ENCODE results near the gene TCP1. TPM values are rescaled to one million over a fixed set of nuclear protein-coding genes. Genes with fewer than 3 reads are reported as not detected.

TCP1 gene
- polyA plus RNA-seq, 1 donor from 2014 or later = 379 TPM

- Histone ChIP-seq H3K9me2 (ENCODE audit: insufficient read depth, low read length) (no peaks in the 10 kb centered on the region), H3K27ac (ENCODE audit: low read length) (no peak overlapping the region), H4K20me1 (ENCODE audit: insufficient read depth) (peaks cover 8% of the 10 kb centered on the region), H3K36me3 (ENCODE audit: insufficient read depth, low read length) (peaks cover 8% of the 10 kb centered on the region), H3K4me3 (ENCODE audit: low read length) (no peak overlapping the region), H3K79me2 (replicated peaks; ENCODE audit: insufficient read depth, low read length) (peaks cover 7% of the 10 kb centered on the region), H3K4me2 (ENCODE audit: low read length) (no peak overlapping the region), H3K27me3 (ENCODE audit: insufficient read depth, low read depth, low read length) (no peaks in the 10 kb centered on the region), H3K9ac (ENCODE audit: low read length) (no peak overlapping the region), H3K9me3 (ENCODE audit: low read length) (no peaks in the 10 kb centered on the region), H2AFZ (ENCODE audit: low read depth, low read length) (no peak overlapping the region), H3F3A (ENCODE audit: insufficient read depth, low read length, poor library complexity, severe bottlenecking) (no peaks in the 10 kb centered on the region)
- TF ChIP-seq TAF1 (IDR thresholded peaks at IDR 0.05; ENCODE audit: low read depth) (no peak), RAD21 (conservative IDR thresholded peaks at IDR 0.05) (no peak), REST (IDR thresholded peaks at IDR 0.05; ENCODE audit: borderline replicate concordance) (no peak), SMC3 (conservative IDR thresholded peaks at IDR 0.05; ENCODE audit: poor library complexity) (no peak), EZH2 (IDR thresholded peaks at IDR 0.05; ENCODE audit: borderline replicate concordance, insufficient read depth, low read length, poor library complexity, severe bottlenecking) (no peak), POLR2AphosphoS5 (IDR thresholded peaks at IDR 0.05) (no peak), EP300 (conservative IDR thresholded peaks at IDR 0.05; ENCODE audit: poor library complexity, severe bottlenecking) (no peak), MXI1 (conservative IDR thresholded peaks at IDR 0.05; ENCODE audit: poor library complexity, severe bottlenecking) (no peak)
- TF ChIP-seq, protein P1, sequence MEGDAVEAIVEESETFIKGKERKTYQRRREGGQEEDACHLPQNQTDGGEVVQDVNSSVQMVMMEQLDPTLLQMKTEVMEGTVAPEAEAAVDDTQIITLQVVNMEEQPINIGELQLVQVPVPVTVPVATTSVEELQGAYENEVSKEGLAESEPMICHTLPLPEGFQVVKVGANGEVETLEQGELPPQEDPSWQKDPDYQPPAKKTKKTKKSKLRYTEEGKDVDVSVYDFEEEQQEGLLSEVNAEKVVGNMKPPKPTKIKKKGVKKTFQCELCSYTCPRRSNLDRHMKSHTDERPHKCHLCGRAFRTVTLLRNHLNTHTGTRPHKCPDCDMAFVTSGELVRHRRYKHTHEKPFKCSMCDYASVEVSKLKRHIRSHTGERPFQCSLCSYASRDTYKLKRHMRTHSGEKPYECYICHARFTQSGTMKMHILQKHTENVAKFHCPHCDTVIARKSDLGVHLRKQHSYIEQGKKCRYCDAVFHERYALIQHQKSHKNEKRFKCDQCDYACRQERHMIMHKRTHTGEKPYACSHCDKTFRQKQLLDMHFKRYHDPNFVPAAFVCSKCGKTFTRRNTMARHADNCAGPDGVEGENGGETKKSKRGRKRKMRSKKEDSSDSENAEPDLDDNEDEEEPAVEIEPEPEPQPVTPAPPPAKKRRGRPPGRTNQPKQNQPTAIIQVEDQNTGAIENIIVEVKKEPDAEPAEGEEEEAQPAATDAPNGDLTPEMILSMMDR (IDR thresholded peaks at IDR 0.05; ENCODE audit: poor library complexity, severe bottlenecking) = no peak
Measured at GRCh38 chr6:159758031-159759001, 31.1 kb downstream of the TCP1 start.

- Histone ChIP-seq H3K9me3 (ENCODE audit: low read length) (no peaks in the 10 kb centered on the region), H4K20me1 (ENCODE audit: insufficient read depth) (peaks cover 8% of the 10 kb centered on the region), H2AFZ (ENCODE audit: low read depth, low read length) (no peak overlapping the region), H3K79me2 (replicated peaks; ENCODE audit: insufficient read depth, low read length) (no peaks in the 10 kb centered on the region), H3K4me3 (ENCODE audit: low read length) (no peak overlapping the region), H3K9me2 (ENCODE audit: insufficient read depth, low read length) (no peaks in the 10 kb centered on the region), H3K27me3 (ENCODE audit: insufficient read depth, low read depth, low read length) (no peaks in the 10 kb centered on the region), H3K27ac (ENCODE audit: low read length) (no peak overlapping the region), H3K9ac (ENCODE audit: low read length) (no peak overlapping the region), H3K4me2 (ENCODE audit: low read length) (no peak overlapping the region), H3K36me3 (ENCODE audit: insufficient read depth, low read length) (peaks cover 8% of the 10 kb centered on the region), H3F3A (ENCODE audit: insufficient read depth, low read length, poor library complexity, severe bottlenecking) (no peaks in the 10 kb centered on the region)
- no peak for TF ChIP-seq SMC3 (conservative IDR thresholded peaks at IDR 0.05; ENCODE audit: poor library complexity)
- TF ChIP-seq REST (IDR thresholded peaks at IDR 0.05; ENCODE audit: borderline replicate concordance) = no peak
- no peak for TF ChIP-seq EZH2 (IDR thresholded peaks at IDR 0.05; ENCODE audit: borderline replicate concordance, insufficient read depth, low read length, poor library complexity, severe bottlenecking)
- no peak for TF ChIP-seq EP300 (conservative IDR thresholded peaks at IDR 0.05; ENCODE audit: poor library complexity, severe bottlenecking)
- TF ChIP-seq, protein P1 (IDR thresholded peaks at IDR 0.05; ENCODE audit: poor library complexity, severe bottlenecking) = no peak
- no peak for TF ChIP-seq TAF1 (IDR thresholded peaks at IDR 0.05; ENCODE audit: low read depth)
- TF ChIP-seq MXI1 (conservative IDR thresholded peaks at IDR 0.05; ENCODE audit: poor library complexity, severe bottlenecking) = no peak
- TF ChIP-seq RAD21 (conservative IDR thresholded peaks at IDR 0.05) = no peak
- TF ChIP-seq POLR2AphosphoS5 (IDR thresholded peaks at IDR 0.05) = no peak
Measured at GRCh38 chr6:159756508-159756907, 32.9 kb downstream of the TCP1 start.

All from neural cell (in vitro differentiated cells).